ENCODE measurements around the gene AK8. TPM values are rescaled to one million over a fixed set of nuclear protein-coding genes. Genes with fewer than 3 reads are reported as not detected.

The AK8 gene
- total RNA-seq, 1 experiment from 2014 or later = 2.5 TPM

GRCh38 chr9:132854832-132855231 is 23.3 kb downstream of the AK8 start:
- intact Hi-C loops (cut with micrococcal nuclease) = no loop called here
- CTCF ChIA-PET = no interaction called here

More at GRCh38 chr9:132854832-132855231, 23.3 kb downstream of the AK8 start:
- H3K4me1 ChIP-seq (ENCODE audit: control insufficient read depth in 1 of 2, insufficient read depth in 2 of 2, low read length in 2 of 2) = peaks cover 13 to 14% of the 10 kb centered on the region in 2 experiments
- no peaks in the 10 kb centered on the region for H3K36me3 ChIP-seq (ENCODE audit: control insufficient read depth in 1 of 2, insufficient read depth in 2 of 2, low read length in 2 of 2)
- H4K20me1 ChIP-seq (ENCODE audit: insufficient read depth) = no peaks in the 10 kb centered on the region
- no peak overlapping the region for H3K4me2 ChIP-seq (ENCODE audit: low read length)
- DNase-seq (ENCODE audit: low read depth, low spot score) (no peak), ATAC-seq (no peak)
- TF ChIP-seq POLR2A (IDR thresholded peaks at IDR 0.05; ENCODE audit: borderline replicate concordance, extremely low read depth, insufficient read depth, insufficient read length) (no peak), POLR2AphosphoS5 (IDR thresholded peaks at IDR 0.05; ENCODE audit: low read depth, low read length) (no peak), CBX3 (IDR thresholded peaks at IDR 0.05; ENCODE audit: low read depth) (no peak), YY1 (IDR thresholded peaks at IDR 0.05; ENCODE audit: extremely low read depth, insufficient replicate concordance, low read depth, low read length) (no peak), CTCF (IDR thresholded peaks at IDR 0.05 in 2 of 3, conservative IDR thresholded peaks at IDR 0.05 in 1 of 3; ENCODE audit: borderline replicate concordance in 1 of 3, insufficient read depth in 1 of 3, low read depth in 2 of 3, low read length in 2 of 3) (no peak), FOSL1 (IDR thresholded peaks at IDR 0.05; ENCODE audit: low read depth) (no peak), EZH2phosphoT487 (IDR thresholded peaks at IDR 0.05; ENCODE audit: borderline replicate concordance) (no peak), RAD21 (IDR thresholded peaks at IDR 0.05; ENCODE audit: low read depth) (no peak), ZFX (IDR thresholded peaks at IDR 0.05) (no peak), MAX (IDR thresholded peaks at IDR 0.05) (no peak), JUND (IDR thresholded peaks at IDR 0.05) (no peak), CEBPB (IDR thresholded peaks at IDR 0.05; ENCODE audit: low read depth) (no peak), EGR1 (IDR thresholded peaks at IDR 0.05; ENCODE audit: low read depth) (no peak), ZNF274 (IDR thresholded peaks at IDR 0.05; ENCODE audit: low read depth, low read length) (no peak), SRF (IDR thresholded peaks at IDR 0.05; ENCODE audit: low read depth) (no peak), ZBTB33 (IDR thresholded peaks at IDR 0.05; ENCODE audit: extremely low read depth, insufficient replicate concordance, low read length) (no peak), EZH2 (IDR thresholded peaks at IDR 0.05) (no peak), TCF7L2 (IDR thresholded peaks at IDR 0.05; ENCODE audit: borderline replicate concordance, extremely low read depth, insufficient read depth, insufficient read length) (no peak)
- ChIA-PET POLR2A (no interaction called here), RAD21 (ENCODE audit: low non-redundant PET in 1 of 2, low total read pairs in 2 of 2, uncharacterized antibody in 2 of 2, unreplicated experiment in 2 of 2) (no interaction called here)
- H3K27ac ChIP-seq (ENCODE audit: low read depth, low read length) = no peak overlapping the region
- H3K9me3 ChIP-seq (ENCODE audit: control insufficient read depth in 1 of 2, insufficient read depth in 1 of 2, low read depth in 1 of 2, low read length in 2 of 2) = no peaks in the 10 kb centered on the region
- H3K27me3 ChIP-seq (ENCODE audit: insufficient read depth, low read length) = peaks cover 16% of the 10 kb centered on the region; the same call in 1 of the 2 replicates
- no TSS peak for BruUV-seq (replicated peaks)
- H3K4me3 ChIP-seq (replicated peaks in 1 of 2; ENCODE audit: low read depth in 1 of 2, low read length in 2 of 2) = no peak overlapping the region
- no peaks in the 10 kb centered on the region for H3K9me2 ChIP-seq (ENCODE audit: insufficient read depth)
- H3K9ac ChIP-seq (ENCODE audit: low read length) = no peak overlapping the region
- no peaks in the 10 kb centered on the region for H3K79me2 ChIP-seq (ENCODE audit: insufficient read depth, low read length)
- no peak overlapping the region for H2AFZ ChIP-seq (ENCODE audit: low read depth, low read length, poor library complexity, severe bottlenecking)
